ENCODE results near the gene GMPPB. TPM values are rescaled to one million over a fixed set of nuclear protein-coding genes. Genes with fewer than 3 reads are reported as not detected.

Gene GMPPB
- polyA plus RNA-seq, 3 donors = 14.7 to 17.6 (median 17.6) TPM

- H3K9me3 Mint-ChIP-seq = no peaks in the 10 kb centered on the region
- H4K20me1 ChIP-seq (ENCODE audit: insufficient read depth, low read length) = peaks cover 6% of the 10 kb centered on the region
- peaks cover 2% of the 10 kb centered on the region for H3K4me1 Mint-ChIP-seq
- H3K9ac ChIP-seq (ENCODE audit: insufficient read depth, low read length, poor library complexity, severe bottlenecking) = no peak overlapping the region
- no peaks in the 10 kb centered on the region for H3K79me2 ChIP-seq (ENCODE audit: insufficient read depth, low read length)
- H3K4me3 Mint-ChIP-seq = no peak overlapping the region
- 100% methylated on average over 4 of the region's 4 CpGs for WGBS (ENCODE audit: insufficient coverage)
- no peaks in the 10 kb centered on the region for H3K27me3 ChIP-seq (ENCODE audit: control insufficient read depth in 2 of 2, insufficient read depth in 2 of 2, low read length in 2 of 2)
- no peak overlapping the region for H3K4me2 ChIP-seq (replicated peaks; ENCODE audit: extremely low read depth, low read length, poor library complexity, severe bottlenecking)
- no peaks in the 10 kb centered on the region for H3K4me1 ChIP-seq (ENCODE audit: control insufficient read depth in 1 of 2, insufficient read depth in 2 of 2, low read length in 2 of 2)
- peaks cover 45 to 76% of the 10 kb centered on the region in 2 donors for H3K36me3 Mint-ChIP-seq
- no peaks in the 10 kb centered on the region for H3K9me3 ChIP-seq (replicated peaks in 1 of 2; ENCODE audit: control insufficient read depth in 1 of 2, insufficient read depth in 1 of 2, low read length in 2 of 2)
- no peak for TF ChIP-seq CTCF (IDR thresholded peaks at IDR 0.05)
- no peak overlapping the region for H3K4me3 ChIP-seq (replicated peaks in 1 of 3; ENCODE audit: low read depth in 2 of 3, low read length in 3 of 3)
- H2AFZ ChIP-seq (ENCODE audit: insufficient read depth, low read depth, low read length, poor library complexity, severe bottlenecking) = no peak overlapping the region
- peaks cover 41 to 53% of the 10 kb centered on the region in 2 donors for H3K36me3 ChIP-seq (replicated peaks in 1 of 2; ENCODE audit: control insufficient read depth in 1 of 2, insufficient read depth in 2 of 2, low read length in 2 of 2)
- peak overlapping the region in 1 of 7 donors; percentile 38 for H3K27ac Mint-ChIP-seq
- DNase-seq = no peak
- no peak overlapping the region for H3K27ac ChIP-seq (ENCODE audit: low read depth in 1 of 2, low read length in 2 of 2)
- intact Hi-C loops (cut with micrococcal nuclease) = no loop called here
- H3K27me3 Mint-ChIP-seq (ENCODE audit: low read depth in 3 of 3) = peaks cover 0 to 5% (median 0%) of the 10 kb centered on the region in 3 donors
Measured at GRCh38 chr3:49707113-49707480, 16.7 kb downstream of the GMPPB start.

GRCh38 chr3:49706456-49707112 lies 17.2 kb downstream of the GMPPB start:
- no peaks in the 10 kb centered on the region for H3K9me3 ChIP-seq (replicated peaks in 1 of 2; ENCODE audit: control insufficient read depth in 1 of 2, insufficient read depth in 1 of 2, low read length in 2 of 2)
- Mint-ChIP-seq H3K4me1 (no peaks in the 10 kb centered on the region), H3K36me3 (peaks cover 47 to 80% of the 10 kb centered on the region in 2 donors), H3K9me3 (no peaks in the 10 kb centered on the region), H3K27ac (no peak overlapping the region), H3K27me3 (ENCODE audit: low read depth in 3 of 3) (peaks cover 0 to 3% (median 0%) of the 10 kb centered on the region in 3 donors), H3K4me3 (no peak overlapping the region)
- H4K20me1 ChIP-seq (ENCODE audit: insufficient read depth, low read length) = peaks cover 6% of the 10 kb centered on the region
- no peaks in the 10 kb centered on the region for H3K79me2 ChIP-seq (ENCODE audit: insufficient read depth, low read length)
- 96% methylated on average over 9 of the region's 9 CpGs for WGBS (ENCODE audit: insufficient coverage)
- intact Hi-C loops (cut with micrococcal nuclease) = no loop called here
- no peak for DNase-seq
- no peaks in the 10 kb centered on the region for H3K27me3 ChIP-seq (ENCODE audit: control insufficient read depth in 2 of 2, insufficient read depth in 2 of 2, low read length in 2 of 2)
- no peak overlapping the region for H3K4me2 ChIP-seq (replicated peaks; ENCODE audit: extremely low read depth, low read length, poor library complexity, severe bottlenecking)
- H2AFZ ChIP-seq (ENCODE audit: insufficient read depth, low read depth, low read length, poor library complexity, severe bottlenecking) = no peak overlapping the region
- H3K4me3 ChIP-seq (replicated peaks in 1 of 3; ENCODE audit: low read depth in 2 of 3, low read length in 3 of 3) = no peak overlapping the region
- H3K4me1 ChIP-seq (ENCODE audit: control insufficient read depth in 1 of 2, insufficient read depth in 2 of 2, low read length in 2 of 2) = no peaks in the 10 kb centered on the region
- TF ChIP-seq CTCF (IDR thresholded peaks at IDR 0.05) = no peak
- H3K27ac ChIP-seq (ENCODE audit: low read depth in 1 of 2, low read length in 2 of 2) = no peak overlapping the region
- H3K36me3 ChIP-seq (replicated peaks in 1 of 2; ENCODE audit: control insufficient read depth in 1 of 2, insufficient read depth in 2 of 2, low read length in 2 of 2) = peaks cover 46 to 59% of the 10 kb centered on the region in 2 donors
- H3K9ac ChIP-seq (ENCODE audit: insufficient read depth, low read length, poor library complexity, severe bottlenecking) = no peak overlapping the region

Data from CD14-positive monocyte (primary cell).